ENCODE measurements around the gene GLRA3. TPM values are rescaled to one million over a fixed set of nuclear protein-coding genes. Genes with fewer than 3 reads are reported as not detected.
"Not testable (repeated sequence)": the region's sequence is repeated elsewhere in the genome, so short reads cannot be mapped to it uniquely, and the experiment has no call there.

Gene GLRA3
- total RNA-seq, 4 donors from 2014 or later: not detected

DNA sequence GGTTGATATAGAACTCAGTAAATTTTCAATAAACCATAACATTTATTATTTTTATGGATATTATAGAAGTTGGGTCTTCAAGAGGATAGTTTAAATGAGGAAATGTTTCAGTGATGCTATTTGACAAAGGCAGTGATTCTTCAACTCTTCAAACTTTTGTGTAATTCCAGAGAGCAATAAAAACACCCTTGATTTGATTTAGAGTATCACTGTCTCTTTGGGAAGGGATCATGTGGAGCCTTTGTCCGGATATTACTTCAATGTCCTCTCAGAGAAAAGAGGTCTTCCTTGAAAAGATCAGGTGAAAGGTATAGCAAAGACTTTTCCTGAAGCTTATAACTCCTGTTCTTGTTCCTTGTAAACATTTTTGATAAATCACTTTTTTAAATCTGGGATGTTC, 23.3 kb downstream of the GLRA3 start:
- Histone ChIP-seq H3K4me1 (no peaks in the 10 kb centered on the region), H3K9me3 (peaks cover 0 to 3% (median 0%) of the 10 kb centered on the region in 3 donors), H3K27ac (no peak overlapping the region), H3K36me3 (no peaks in the 10 kb centered on the region), H3K27me3 (no peaks in the 10 kb centered on the region), H3K4me3 (no peak overlapping the region)
- in situ Hi-C loops (cut with MboI; ENCODE audit: low sequenced_read_pairs in 4 of 4): no loop called here
- intact Hi-C loops (cut with DNase I; ENCODE audit: low total_unique reads): no loop called here
- no peak for TF ChIP-seq POLR2A (IDR thresholded peaks at IDR 0.05)
- TF ChIP-seq, protein P1, sequence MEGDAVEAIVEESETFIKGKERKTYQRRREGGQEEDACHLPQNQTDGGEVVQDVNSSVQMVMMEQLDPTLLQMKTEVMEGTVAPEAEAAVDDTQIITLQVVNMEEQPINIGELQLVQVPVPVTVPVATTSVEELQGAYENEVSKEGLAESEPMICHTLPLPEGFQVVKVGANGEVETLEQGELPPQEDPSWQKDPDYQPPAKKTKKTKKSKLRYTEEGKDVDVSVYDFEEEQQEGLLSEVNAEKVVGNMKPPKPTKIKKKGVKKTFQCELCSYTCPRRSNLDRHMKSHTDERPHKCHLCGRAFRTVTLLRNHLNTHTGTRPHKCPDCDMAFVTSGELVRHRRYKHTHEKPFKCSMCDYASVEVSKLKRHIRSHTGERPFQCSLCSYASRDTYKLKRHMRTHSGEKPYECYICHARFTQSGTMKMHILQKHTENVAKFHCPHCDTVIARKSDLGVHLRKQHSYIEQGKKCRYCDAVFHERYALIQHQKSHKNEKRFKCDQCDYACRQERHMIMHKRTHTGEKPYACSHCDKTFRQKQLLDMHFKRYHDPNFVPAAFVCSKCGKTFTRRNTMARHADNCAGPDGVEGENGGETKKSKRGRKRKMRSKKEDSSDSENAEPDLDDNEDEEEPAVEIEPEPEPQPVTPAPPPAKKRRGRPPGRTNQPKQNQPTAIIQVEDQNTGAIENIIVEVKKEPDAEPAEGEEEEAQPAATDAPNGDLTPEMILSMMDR (IDR thresholded peaks at IDR 0.05 in 4 of 5, conservative IDR thresholded peaks at IDR 0.05 in 1 of 5): no peak
- no peak for ATAC-seq
- DNase-seq: no peak

DNA sequence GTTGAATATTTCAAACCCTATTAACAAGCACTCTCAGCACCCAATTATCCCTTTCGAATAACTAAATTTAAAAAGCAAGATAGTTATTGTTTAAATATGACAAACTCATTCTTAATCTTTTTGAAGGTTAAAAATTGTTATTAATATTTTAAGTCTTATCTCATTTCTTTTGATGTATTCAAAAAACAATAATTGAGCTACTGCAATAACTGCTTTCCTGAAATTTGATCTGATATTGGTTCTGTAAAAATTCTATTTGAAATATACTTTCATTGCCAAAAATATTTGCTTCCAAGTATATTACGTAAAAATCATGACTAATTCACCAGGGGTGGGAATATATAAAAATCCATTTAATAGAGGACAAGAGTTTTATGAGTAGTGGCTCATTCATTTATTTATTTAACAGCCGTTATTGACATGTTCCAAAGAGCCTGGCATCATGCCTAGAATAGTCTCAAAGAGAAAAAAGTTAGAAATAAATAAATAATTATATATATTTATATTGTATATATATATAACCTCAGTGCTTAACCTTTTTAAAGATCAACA, 34.4 kb downstream of the GLRA3 start:
- Histone ChIP-seq H3K9me3 (no peaks in the 10 kb centered on the region), H3K36me3 (no peaks in the 10 kb centered on the region), H3K27me3 (no peaks in the 10 kb centered on the region), H3K4me3 (no peak overlapping the region), H3K27ac (no peak overlapping the region), H3K4me1 (no peaks in the 10 kb centered on the region)
- no peak for ATAC-seq
- in situ Hi-C loops (cut with MboI; ENCODE audit: low sequenced_read_pairs in 4 of 4) (no loop called here), intact Hi-C loops (cut with DNase I; ENCODE audit: low total_unique reads) (no loop called here)
- no peak for TF ChIP-seq POLR2A (IDR thresholded peaks at IDR 0.05)
- TF ChIP-seq, protein P1 (IDR thresholded peaks at IDR 0.05 in 4 of 5, conservative IDR thresholded peaks at IDR 0.05 in 1 of 5): no peak
- DNase-seq: no peak

DNA sequence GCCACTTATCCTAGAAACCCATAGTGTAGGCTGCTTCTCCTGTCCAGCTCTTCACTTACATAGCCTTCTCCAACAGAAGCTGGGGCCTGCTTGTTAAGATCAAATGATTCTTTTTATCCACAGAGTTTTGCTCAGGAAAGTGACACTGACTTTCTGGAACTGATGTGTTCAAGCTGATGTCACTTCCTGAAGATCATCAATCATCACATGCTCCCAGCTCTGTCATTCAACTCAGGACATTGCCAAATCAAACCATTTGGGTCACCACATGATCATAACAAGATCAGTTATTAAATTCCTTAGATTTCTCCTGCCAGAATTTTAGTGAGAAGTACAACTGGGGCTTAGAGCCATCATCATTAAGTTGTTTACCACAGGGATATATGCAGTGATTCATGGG, 39.4 kb downstream of the GLRA3 start:
- DNase-seq (no peak), ATAC-seq (no peak)
- no peaks in the 10 kb centered on the region for H3K36me3 ChIP-seq
- no peaks in the 10 kb centered on the region for H3K4me1 ChIP-seq
- intact Hi-C loops (cut with DNase I; ENCODE audit: low total_unique reads): no loop called here
- in situ Hi-C loops (cut with MboI; ENCODE audit: low sequenced_read_pairs in 4 of 4): no loop called here
- H3K27ac ChIP-seq: no peak overlapping the region
- no peaks in the 10 kb centered on the region for H3K9me3 ChIP-seq
- H3K4me3 ChIP-seq: no peak overlapping the region
- no peaks in the 10 kb centered on the region for H3K27me3 ChIP-seq
- TF ChIP-seq, protein P1 (IDR thresholded peaks at IDR 0.05 in 4 of 5, conservative IDR thresholded peaks at IDR 0.05 in 1 of 5): no peak
- TF ChIP-seq POLR2A (IDR thresholded peaks at IDR 0.05): no peak

DNA sequence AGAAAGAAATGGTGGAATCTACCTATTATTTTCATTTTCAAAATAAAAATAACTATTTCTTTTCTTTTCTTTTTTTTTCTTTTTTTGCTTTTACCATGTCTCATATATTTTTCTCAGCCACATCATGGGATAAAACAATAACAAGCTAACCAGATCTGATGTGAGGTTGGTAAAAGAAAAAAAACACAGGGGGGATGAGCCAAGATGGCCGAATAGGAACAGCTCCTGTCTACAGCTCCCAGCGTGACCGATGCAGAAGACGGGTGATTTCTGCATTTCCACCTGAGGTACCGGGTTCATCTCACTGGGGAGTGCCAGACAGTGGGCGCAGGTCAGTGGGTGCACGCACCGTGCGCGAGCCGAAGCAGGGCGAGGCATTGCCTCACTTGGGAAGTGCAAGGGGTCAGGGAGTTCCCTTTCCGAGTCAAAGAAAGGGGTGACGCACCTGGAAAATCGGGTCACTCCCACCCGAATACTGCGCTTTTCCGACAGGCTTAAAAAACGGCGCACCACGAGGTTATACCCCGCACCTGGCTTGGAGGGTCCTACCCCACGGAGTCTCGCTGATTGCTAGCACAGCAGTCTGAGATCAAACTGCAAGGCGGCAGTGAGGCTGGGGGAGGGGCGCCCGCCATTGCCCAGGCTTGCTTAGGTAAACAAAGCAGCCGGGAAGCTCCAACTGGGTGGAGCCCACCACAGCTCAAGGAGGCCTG, 50.6 kb downstream of the GLRA3 start:
- H3K27ac ChIP-seq; H3K27me3 ChIP-seq; DNase-seq; ATAC-seq; H3K4me1 ChIP-seq; intact Hi-C loops (cut with DNase I; ENCODE audit: low total_unique reads); H3K9me3 ChIP-seq; in situ Hi-C loops (cut with MboI; ENCODE audit: low sequenced_read_pairs in 4 of 4); H3K4me3 ChIP-seq; H3K36me3 ChIP-seq: not testable (repeated sequence)

DNA sequence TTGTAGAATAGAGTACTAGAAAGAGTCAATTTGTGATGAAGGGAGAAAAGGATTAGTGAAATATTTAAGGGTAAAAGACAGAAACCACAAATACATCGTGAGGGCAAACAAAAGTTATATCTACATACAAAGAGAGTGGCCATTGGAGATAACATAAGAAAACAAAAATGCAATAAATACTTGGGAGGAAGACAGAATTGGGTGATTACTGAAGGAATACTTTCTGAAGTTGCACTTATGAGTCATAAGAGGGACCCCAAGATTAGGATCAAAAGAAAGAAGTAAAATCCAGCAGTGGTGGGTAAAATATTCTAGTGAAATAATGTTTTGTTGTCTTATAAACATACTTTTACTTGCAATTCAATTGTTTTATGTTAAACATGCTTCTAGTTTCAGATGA, 53.7 kb downstream of the GLRA3 start:
- DNase-seq: no peak
- Histone ChIP-seq H3K4me3 (no peak overlapping the region), H3K36me3 (no peaks in the 10 kb centered on the region), H3K9me3 (no peaks in the 10 kb centered on the region), H3K27me3 (no peaks in the 10 kb centered on the region), H3K27ac (no peak overlapping the region), H3K4me1 (no peaks in the 10 kb centered on the region)
- ATAC-seq: no peak
- in situ Hi-C loops (cut with MboI; ENCODE audit: low sequenced_read_pairs in 4 of 4) (no loop called here), intact Hi-C loops (cut with DNase I; ENCODE audit: low total_unique reads) (no loop called here)
- TF ChIP-seq POLR2A (IDR thresholded peaks at IDR 0.05): no peak
- TF ChIP-seq, protein P1 (IDR thresholded peaks at IDR 0.05 in 4 of 5, conservative IDR thresholded peaks at IDR 0.05 in 1 of 5): no peak
